ENCODE results near the gene KLHL10. TPM values are rescaled to one million over a fixed set of nuclear protein-coding genes. Genes with fewer than 3 reads are reported as not detected.

The KLHL10 gene
- total RNA-seq, 2 experiments from 2014 or later: not detected

- DNase-seq (no peak), ATAC-seq (ENCODE audit: poor library complexity) (no peak)
- ChIA-PET CTCF (interaction anchor here (0.5 to 1.3 kb wide), 2 partner anchors 52 to 174 kb away, joined by 3 read pairs; no protein-coding TSS in a partner anchor), POLR2A (interaction anchor here (0.9 kb wide), 1 partner anchor 61 kb away, joined by 3 read pairs; the partner anchor contains the start of gene ODAD4)
- H3K4me1 Mint-ChIP-seq (ENCODE audit: low read depth): no peaks in the 10 kb centered on the region
- Histone ChIP-seq H3K27ac (ENCODE audit: low read depth in 1 of 2, low read length in 2 of 2) (no peak overlapping the region), H3K4me3 (ENCODE audit: low read length) (no peak overlapping the region), H3K9me3 (ENCODE audit: control insufficient read depth in 1 of 2, insufficient read depth in 1 of 2, low read length in 2 of 2) (no peaks in the 10 kb centered on the region), H3K36me3 (ENCODE audit: insufficient read depth, low read length) (peaks cover 57% of the 10 kb centered on the region), H3K27me3 (ENCODE audit: control insufficient read depth in 1 of 2, insufficient read depth in 2 of 2, low read length in 2 of 2) (no peaks in the 10 kb centered on the region), H3K4me1 (ENCODE audit: insufficient read depth, low read length) (peaks cover 6% of the 10 kb centered on the region)
- H3K9me3 Mint-ChIP-seq: no peaks in the 10 kb centered on the region
- peak overlapping the region; percentile 7 for H3K27ac Mint-ChIP-seq
- intact Hi-C loops (cut with DNase I, micrococcal nuclease): loop anchor here in 1 of 2 experiments (5.0 kb wide), 2 partner anchors 48 to 98 kb away; partner anchors contain the start of genes ACLY and CNP
- peaks cover 66% of the 10 kb centered on the region for H3K36me3 Mint-ChIP-seq (ENCODE audit: low read depth)
- H3K27me3 Mint-ChIP-seq: no peaks in the 10 kb centered on the region
- H3K4me3 Mint-ChIP-seq: no peak overlapping the region
- TF ChIP-seq CTCF (IDR thresholded peaks at IDR 0.05): no peak
Measured at GRCh38 chr17:41869426-41869825, 31.8 kb downstream of the KLHL10 start.

GRCh38 chr17:41870097-41870496, 32.5 kb downstream of the KLHL10 start:
- Histone ChIP-seq H3K27me3 (ENCODE audit: control insufficient read depth in 1 of 2, insufficient read depth in 2 of 2, low read length in 2 of 2) (no peaks in the 10 kb centered on the region), H3K4me1 (ENCODE audit: insufficient read depth, low read length) (peaks cover 3% of the 10 kb centered on the region), H3K4me3 (ENCODE audit: low read length) (no peak overlapping the region), H3K36me3 (ENCODE audit: insufficient read depth, low read length) (peaks cover 57% of the 10 kb centered on the region), H3K27ac (ENCODE audit: low read depth in 1 of 2, low read length in 2 of 2) (no peak overlapping the region), H3K9me3 (ENCODE audit: control insufficient read depth in 1 of 2, insufficient read depth in 1 of 2, low read length in 2 of 2) (no peaks in the 10 kb centered on the region)
- ChIA-PET CTCF (interaction anchor here (0.6 to 1.3 kb wide), 2 partner anchors 174 to 1775 kb away, joined by 3 read pairs; no protein-coding TSS in a partner anchor), POLR2A (no interaction called here)
- Mint-ChIP-seq H3K27me3 (no peaks in the 10 kb centered on the region), H3K4me3 (no peak overlapping the region), H3K4me1 (ENCODE audit: low read depth) (no peaks in the 10 kb centered on the region), H3K9me3 (no peaks in the 10 kb centered on the region), H3K36me3 (ENCODE audit: low read depth) (peaks cover 72% of the 10 kb centered on the region), H3K27ac (no peak overlapping the region)
- no peak for ATAC-seq (ENCODE audit: poor library complexity)
- no peak for TF ChIP-seq CTCF (IDR thresholded peaks at IDR 0.05)
- intact Hi-C loops (cut with DNase I, micrococcal nuclease): no loop called here
- no peak for DNase-seq

- no peaks in the 10 kb centered on the region for H3K27me3 ChIP-seq (ENCODE audit: control insufficient read depth in 1 of 2, insufficient read depth in 2 of 2, low read length in 2 of 2)
- no peak overlapping the region for H3K4me3 ChIP-seq (ENCODE audit: low read length)
- H3K9me3 ChIP-seq (ENCODE audit: control insufficient read depth in 1 of 2, insufficient read depth in 1 of 2, low read length in 2 of 2): no peaks in the 10 kb centered on the region
- no peak overlapping the region for H3K27ac ChIP-seq (ENCODE audit: low read depth in 1 of 2, low read length in 2 of 2)
- Mint-ChIP-seq H3K4me3 (no peak overlapping the region), H3K9me3 (no peaks in the 10 kb centered on the region), H3K36me3 (ENCODE audit: low read depth) (peaks cover 72% of the 10 kb centered on the region), H3K27ac (no peak overlapping the region), H3K4me1 (ENCODE audit: low read depth) (no peaks in the 10 kb centered on the region), H3K27me3 (no peaks in the 10 kb centered on the region)
- CTCF ChIA-PET: interaction anchor here (1.3 kb wide), 1 partner anchor 175 kb away, joined by 3 read pairs; no protein-coding TSS in a partner anchor
- DNase-seq: no peak
- TF ChIP-seq CTCF (IDR thresholded peaks at IDR 0.05): no peak
- POLR2A ChIA-PET: no interaction called here
- intact Hi-C loops (cut with DNase I, micrococcal nuclease): no loop called here
- peaks cover 57% of the 10 kb centered on the region for H3K36me3 ChIP-seq (ENCODE audit: insufficient read depth, low read length)
- H3K4me1 ChIP-seq (ENCODE audit: insufficient read depth, low read length): peaks cover under 1% of the 10 kb centered on the region
- ATAC-seq (ENCODE audit: poor library complexity): no peak
Measured at GRCh38 chr17:41870627-41871026, 33.0 kb downstream of the KLHL10 start.

Data from CD4-positive, alpha-beta T cell (primary cell).